HG02588 (cell line): Measurements from ENCODE around the gene BCL11B.

ENCODE experiments used
- ATAC-seq: cut with Tn5 transposase; IDR thresholded peaks from one replicate; pipeline ENCODE4 v1.9.1; 2021; ENCODE audit warnings: mild to moderate bottlenecking, moderate library complexity; ENCODE audit not compliant: unreplicated experiment

The BCL11B gene

DNA sequence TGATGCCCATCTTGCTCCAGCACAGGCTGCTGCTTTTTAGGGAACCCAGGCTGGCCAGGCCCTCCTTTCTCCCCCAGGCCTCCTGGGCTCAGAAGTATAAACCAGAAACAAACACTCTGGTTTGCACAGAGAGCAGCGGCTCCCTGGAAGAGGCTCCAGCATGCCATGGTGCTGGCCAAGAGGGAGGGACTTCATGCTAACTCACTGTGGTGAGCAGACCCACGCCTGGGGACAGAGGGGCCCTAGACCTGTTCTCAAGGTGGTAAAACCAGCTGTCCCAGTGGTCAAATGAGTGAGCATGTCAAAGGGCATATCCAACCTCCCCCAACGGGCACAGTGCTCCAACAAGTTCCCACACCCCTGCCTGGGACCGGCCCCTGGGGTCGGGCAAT, 15.5 kb downstream of the BCL11B start:
- no peak for ATAC-seq

DNA sequence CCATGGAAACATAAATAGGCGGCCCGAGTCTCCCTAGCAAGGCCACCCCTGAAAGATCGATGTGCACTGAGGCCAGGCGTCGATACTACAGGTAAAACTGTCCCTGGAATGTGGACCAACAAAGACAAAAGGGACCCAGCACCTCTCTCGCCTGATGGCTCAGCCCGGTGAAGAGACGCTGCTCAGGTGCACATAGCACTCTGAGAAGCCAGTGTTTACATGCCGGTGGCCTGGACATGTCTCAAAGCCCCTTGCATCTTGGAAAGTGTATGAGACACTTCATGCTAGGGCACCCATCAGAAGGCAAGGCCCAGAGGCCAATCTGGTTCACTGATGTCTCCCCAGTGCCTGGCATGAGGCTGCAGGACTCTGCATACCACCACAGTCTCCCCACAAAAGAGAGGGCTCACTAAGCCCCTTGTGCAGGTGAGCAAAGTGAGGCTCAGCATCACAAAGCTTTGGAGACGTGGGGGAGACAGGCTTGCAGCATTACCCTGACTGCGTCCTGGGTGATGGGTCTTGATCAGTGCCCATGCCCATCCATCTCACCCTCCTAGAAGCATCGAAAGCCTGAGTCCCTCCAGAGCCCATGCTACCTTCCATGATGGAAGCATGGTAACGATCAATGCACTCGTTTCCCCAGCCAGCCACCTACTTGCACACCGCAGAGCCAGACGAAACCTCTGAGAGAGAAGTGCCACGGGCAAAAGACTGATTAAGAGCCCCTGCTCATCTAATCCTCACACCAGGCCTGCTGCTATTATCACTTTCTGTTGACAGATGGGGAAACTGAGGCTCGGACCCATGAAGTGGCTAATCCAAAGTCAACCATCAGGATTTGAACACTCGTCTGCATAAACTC, 16.1 kb downstream of the BCL11B start:
- no peak for ATAC-seq

DNA sequence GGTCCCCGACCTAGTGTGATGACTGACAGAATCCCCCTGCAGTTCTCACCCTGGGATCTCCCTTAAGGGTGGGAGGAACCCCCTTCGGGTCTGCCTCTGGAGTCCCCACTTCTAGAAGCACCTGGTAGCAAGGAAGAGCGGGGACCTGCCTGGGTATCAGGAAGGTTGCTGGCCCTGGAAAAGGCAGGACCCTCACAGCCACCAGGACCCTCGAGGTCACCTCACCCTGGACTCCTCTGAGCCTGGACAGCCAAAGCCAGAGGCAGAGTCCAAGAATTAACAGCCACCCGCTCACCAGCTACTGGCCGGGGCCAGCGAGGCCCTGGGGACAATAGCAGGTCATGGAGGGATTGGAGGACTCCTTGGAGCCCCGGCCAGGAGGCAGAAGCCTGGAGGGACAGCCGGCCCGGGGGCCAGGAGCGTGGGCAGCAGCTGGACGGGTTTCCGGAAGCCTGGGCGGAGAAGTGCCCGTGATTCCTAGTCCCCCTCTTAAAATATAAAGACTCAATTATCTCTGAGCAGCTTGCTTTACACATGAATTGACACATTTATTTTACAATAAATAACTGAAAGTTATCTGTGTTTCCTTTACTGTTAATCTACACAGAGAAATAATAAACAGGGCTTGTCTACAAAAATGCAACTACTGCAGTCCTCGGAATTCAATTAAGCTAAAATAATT, 17.5 kb downstream of the BCL11B start:
- no peak for ATAC-seq

DNA sequence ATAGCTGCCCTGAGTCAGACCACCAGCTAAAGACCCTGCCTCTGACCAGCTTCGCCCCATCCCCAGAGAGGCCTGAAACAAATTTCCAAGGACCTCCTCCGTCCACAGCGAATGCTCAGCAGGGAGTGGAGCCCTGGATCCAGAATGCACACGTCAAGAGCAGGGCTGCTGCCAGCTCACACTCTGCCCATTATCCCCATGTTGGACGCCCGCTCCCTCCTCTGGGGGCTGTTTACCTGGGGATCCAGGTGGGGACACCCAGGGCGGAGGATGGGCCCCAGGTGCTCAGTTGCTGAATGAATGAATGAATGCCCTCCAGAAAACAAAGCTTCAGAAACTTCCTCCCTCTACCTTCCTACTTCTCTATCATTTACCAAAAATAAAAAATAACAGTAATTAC, 18.1 kb downstream of the BCL11B start:
- ATAC-seq, result no peak

DNA sequence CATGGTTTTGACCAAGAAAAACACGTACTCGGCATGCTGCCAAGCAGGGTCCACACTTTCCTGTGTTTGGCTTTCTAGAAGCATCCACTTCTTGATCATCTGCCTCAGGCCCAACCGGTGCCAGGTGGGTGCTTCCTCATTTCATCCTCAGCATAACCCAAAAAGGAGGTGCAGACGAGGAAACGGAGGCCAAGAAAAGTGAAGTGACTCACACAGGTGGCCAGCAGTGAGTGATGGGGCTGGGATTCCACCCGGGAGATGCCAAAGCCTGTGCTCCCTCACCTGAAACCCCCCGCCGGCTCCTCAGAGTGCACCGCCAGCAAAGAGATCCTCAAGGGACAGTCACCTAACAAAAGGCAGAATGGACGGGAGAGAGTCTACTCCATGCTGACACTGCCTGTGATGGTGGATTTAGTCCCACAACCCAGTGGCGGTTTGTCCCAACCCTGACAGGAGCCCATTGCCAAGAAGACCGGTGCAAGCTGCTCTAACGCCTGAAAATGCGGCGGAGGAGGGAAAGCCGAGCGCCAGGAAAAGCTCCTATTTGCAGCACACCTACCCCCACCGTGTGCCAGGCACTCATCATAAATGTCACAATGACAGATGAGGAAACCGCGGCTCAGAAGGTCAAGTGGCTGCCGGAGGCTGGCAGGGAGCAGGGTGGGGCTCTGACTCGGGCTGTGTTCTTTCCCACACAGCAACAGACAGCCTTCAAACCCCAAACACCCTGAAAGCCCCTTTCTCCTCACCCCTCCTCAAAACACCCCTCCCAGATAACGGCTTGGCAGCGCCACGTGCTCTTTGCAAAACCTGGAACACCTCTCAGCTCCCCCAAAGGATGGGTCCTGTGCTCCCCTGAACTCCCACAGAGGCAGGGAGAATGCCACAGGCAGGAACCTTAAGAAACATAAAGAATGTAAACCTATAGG, 18.8 kb downstream of the BCL11B start:
- ATAC-seq, result no peak

DNA sequence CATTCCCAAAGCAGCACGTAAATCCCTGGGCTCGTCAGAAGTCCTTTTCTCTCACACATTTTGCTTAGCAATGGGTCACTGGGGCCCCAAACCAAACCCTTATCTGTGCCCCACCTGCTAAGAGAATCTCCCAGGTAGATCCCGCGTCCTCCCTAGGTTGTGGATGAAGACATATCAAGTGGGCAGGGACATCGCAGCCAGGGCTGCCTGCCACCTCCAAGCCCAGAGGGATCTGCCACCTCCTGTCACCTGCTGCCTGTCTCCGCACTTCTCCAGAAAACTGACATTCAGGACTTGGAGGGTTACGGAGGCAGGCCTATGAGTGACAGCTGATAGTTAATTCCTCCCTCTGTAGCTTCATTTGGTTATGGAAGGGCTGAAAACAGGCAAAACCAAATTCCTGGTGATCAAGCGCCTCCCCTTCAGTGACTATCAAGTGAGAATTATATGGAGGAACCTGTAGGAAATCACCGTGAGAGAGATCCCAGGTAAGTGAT, 19.5 kb downstream of the BCL11B start:
- no peak for ATAC-seq

DNA sequence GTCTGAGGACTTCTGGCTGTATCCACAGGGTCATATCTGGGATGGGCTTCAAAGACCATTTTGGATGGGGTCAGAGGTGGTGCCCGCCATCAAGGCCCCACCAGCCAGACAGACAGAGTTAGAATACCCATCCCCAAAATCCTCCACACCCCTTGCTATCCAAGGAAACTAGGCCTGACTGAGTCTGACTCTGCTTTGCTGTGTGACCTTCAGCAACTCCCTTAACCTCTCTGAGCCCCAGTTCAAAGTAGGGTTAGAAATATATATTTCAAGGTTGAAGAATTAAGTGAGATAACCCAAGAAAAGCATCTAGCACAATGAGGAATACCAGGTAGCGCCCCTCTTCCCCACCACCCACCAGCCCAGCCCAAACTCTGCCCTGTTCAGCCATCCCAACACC, 20.3 kb downstream of the BCL11B start:
- no peak for ATAC-seq

DNA sequence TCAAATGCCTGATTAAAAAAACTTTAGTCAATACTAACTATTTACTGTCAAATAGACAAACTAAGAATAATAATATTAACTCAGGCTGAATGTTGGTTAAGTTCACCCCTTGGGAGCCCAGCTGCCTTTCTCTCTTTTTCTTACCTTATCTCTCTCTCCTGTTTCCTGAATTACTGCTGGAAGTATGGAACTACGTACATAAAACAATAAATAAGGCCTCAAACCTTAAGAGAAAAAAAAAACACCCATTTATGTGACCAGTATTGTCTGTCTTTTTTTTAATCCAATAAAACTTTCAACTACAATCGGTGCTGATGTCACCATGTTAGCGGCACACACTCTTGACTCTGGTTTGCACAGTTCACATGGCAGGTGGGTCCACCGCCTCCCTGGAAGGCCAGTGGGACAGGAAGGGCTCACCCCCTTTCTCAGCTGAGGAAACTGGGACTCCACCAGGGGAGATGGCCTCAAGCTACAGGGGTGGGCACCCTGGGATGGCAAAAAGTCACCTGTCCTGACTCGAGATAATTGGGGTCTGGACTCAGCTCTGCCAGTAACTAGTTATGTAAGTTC, 21.3 kb downstream of the BCL11B start:
- no peak for ATAC-seq

DNA sequence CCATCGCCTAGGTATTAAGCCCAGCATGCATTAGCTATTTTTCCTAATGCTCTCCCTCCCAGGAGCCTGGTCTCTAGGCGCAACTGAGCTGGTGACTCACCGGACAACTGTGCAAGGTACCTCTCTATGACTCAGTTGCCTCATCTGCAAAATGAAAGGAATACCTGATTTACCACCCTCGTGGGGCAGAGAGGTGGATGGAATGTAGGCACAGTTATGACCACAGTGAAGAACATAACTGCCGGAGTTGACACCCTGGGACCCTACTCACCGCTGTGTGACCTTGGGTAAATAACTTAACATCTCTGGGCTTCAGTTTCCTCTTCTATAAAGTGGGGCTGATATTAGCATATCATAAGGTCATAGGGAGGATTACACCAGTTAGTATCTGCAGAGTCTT, 22.6 kb downstream of the BCL11B start:
- ATAC-seq, result no peak

DNA sequence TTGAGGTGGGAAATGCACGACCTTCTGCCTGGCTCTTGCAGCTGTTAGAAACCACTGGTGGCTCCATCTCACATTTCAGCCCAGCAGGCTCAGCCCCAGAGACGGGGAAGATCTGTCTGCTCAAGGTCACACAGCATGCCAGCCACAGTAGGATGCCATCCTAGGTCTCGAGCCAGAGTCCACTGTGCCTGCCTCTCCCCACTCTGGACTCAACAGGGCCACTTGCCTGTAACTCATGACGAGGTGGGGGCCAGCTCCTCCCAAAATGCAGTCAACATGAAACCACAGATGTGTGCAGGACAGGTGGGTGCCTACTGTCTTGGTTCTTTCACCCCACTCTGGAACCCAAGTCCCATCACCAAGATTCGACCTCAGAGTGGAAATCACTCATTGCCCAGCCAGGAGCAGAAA, 23.2 kb downstream of the BCL11B start:
- no peak for ATAC-seq

DNA sequence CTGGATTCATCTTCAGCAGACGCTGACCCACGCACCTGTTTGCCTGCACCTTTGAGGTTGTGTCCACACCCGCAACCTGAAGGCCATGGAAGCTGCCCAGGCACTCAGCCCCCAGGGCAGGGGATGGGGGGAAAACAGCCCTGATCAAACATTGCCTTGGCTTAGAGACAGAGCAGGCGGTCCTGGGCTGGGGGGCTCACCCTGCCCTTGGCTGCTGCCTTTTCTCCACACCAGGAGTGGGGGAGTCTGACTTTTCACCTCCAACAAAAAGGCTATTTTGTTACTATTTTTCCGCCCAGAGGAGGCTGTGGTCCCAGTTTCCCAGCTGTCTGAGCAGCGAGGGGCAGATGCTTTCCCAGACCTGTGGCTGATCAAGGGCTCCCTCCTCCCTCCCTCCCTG, 24.2 kb downstream of the BCL11B start:
- ATAC-seq, result no peak

DNA sequence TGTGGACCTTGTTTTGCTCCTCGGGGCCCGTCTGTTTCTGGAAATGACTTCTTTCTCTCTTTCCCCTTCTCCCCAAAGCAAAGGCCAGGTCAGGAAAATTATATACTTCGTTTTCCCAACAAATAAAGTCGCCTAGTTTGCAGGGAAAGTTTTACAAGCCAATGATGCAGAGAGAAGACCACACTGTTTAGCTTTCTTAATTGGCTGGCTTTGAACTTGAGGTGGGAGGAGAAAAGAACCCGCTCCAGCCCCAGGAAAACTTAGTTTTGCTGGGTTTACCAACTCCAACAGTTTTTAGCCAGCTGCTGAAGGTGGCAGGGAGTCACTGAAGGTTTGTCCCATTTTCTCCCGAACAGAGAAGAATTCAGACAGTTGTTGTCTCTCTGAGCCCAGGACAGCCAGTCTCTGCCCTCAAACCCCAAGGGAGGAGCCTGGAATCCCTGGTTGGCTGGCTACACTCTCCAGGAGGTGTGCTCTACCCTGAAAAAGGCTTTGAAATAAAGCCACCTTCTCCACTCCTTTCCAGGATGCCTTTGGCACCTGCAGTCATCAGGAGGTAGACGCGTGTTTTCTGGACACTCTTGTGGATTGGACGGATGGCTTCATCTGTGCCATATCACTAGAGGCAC, 24.8 kb downstream of the BCL11B start:
- ATAC-seq, result no peak

DNA sequence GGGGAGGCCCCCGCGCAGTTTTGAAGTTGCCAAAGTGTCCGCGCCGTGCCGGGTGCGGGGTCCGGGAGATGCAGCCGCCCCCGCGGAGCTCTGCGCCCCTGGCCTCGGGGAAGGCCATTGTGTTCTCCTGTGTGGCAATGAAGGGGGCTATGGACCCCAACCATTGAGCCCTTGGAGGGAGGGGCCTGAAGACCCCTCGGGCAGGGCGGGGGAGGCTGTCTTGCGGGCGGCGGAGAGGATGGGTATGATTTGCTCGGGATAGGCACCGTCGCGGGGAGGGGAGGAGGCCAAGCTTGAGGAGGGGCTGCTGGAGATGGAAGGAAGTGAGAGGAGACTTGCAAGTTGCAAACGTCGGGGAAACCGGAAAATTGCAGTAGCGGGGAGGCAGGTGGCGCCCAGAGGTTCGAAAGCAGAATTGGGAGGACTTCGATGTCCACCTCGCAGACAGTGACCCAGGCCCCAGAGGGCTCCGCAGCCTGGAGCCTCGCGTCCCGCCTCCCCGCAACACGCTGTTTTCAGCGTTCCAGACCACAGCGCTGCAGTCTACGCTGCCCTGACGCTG, 25.4 kb downstream of the BCL11B start:
- ATAC-seq, result no peak

DNA sequence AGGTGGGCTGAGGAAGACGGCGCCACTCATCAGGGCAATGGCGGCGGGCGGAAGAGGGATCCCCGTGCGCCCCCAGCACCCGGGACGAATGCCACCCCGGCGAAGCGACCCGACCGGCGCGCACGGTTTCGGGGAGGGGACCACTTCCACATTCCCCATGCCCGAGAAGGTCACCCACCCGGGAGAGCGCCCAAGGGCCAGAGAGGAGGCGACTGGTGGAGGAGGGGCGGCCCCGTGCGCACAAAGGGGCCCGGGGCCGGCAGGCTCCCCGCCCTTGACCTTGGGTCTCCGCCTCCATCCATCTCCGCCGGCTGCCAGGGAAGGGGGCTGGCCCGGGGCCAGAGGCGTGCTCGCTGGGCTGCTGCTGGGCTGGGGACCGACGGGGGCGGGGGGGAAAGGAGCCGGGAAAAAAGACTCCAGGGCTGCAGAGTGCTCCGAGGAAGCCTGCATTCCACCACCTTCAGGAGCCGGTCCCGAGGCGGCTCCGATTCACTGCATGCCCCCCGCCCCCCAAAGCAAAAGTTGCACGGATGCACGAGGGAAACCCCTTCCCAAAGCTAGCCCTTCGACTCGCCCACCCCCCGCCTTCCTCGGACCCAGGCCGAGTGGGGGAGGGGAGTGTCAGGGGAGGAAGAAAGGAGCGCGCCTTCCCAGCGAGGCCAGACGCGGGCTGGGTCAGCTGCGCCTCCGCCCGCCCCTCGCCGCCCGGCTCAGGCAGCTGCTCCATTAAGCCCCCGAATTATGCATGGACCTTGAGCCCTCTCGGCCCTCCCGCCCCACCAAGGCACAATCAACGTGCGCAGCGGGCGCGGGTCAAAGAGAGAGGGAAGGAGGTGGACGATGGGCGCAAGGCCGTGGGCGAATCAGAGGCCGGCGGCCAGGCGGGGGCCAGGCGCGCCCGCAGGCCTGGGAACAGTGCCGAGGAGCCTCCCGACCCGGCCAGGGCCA, 26.2 kb downstream of the BCL11B start:
- ATAC-seq, result no peak

DNA sequence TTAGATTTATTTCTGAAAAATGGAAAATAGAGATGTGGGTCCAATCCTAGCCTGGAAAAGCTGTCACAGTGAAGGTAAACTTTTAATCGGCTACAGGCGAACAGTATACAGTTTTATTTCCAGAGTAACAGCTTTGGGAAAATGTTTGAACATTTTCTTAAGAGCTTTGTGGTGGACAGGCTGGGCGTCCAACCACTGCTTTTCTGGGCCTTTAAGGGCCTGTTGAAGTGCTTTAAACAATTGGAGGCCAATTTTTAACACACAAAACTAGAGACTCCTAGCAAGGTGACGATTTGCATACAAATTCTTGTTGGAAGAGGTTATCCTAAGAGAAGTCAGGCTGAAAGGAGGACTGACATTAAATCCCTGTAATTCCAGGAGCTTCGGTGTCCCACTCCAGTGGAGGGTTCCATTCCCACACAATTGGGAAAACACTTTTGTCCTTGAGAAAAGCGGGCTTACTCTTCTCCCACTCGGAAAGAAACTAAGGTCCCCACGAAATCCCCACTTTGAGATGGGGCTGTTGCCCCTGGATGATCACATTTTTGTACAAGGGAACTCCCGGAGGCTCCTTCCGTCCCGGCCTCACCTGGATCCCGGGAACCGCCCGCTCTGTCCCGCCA, 26.9 kb downstream of the BCL11B start:
- no peak for ATAC-seq

DNA sequence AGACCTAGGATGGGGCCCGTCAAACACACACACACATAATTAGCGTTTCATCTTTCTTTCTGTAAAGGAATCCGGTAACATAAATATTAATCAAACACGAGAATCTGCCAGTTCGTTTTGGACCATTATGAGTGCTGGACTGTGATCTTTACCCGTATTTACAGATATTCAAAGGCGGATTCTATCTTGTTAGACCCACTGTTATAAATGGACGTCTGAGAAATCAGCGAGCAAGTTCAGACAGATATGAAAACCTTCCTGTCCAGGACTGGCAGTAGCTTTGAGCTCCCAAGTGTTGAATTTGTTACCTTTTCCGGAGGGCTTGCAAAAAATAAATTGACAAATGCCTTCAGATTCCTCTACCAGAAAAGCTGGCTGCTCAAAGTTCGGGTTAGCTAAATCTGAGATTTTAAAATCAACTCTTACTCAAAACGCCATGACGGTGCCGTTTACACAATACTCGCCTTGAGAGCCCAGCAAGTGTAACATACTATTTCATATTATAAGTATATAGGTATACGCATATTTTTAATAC, 27.6 kb downstream of the BCL11B start:
- ATAC-seq, result no peak

DNA sequence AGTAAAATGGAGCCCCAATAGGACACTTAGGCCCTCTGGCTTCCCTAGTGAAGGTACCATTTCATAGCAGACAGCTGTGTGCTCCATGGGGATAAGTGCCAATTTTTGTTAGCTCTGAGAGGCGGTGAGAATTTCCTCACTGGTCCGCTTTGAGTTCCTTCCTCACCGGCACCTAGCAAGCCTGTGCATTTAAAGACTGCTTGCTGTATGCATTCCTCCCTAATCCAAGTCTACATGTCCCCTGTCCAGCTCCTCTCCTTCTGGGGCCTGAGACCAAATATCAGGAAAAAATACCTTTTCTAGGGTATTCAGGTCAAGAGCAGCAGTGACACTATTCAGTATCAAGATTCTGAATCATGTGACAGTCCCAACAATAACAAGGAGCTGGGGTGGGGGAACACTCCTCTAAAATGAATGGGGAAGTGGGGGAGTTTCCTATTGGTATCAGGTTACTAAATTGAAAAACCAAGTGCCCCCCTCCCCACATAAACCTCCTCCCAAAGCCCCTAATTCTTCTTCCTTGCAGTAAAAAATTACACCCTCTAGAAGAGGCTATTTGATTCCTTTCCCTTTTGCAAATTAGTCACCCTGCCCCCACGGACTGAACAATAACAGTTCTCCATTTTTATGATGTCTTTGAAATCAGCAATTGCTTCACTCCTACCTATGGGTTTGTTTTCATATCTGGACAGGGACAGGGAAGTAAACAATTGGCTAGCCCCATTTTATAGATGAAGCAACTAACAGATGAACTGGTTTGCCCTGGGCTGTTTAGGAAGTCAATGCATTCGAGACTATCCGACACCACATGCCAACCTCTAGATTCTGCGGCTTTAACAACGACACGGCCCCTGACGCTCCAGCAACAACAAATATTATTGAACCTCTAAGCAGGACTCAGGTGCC, 28.9 kb downstream of the BCL11B start:
- ATAC-seq, result no peak
